Measurements from ENCODE around the gene LPP.
A peak's percentile ranks its signal among the peaks of the same experiment; 100 is the strongest.

Gene LPP

DNA sequence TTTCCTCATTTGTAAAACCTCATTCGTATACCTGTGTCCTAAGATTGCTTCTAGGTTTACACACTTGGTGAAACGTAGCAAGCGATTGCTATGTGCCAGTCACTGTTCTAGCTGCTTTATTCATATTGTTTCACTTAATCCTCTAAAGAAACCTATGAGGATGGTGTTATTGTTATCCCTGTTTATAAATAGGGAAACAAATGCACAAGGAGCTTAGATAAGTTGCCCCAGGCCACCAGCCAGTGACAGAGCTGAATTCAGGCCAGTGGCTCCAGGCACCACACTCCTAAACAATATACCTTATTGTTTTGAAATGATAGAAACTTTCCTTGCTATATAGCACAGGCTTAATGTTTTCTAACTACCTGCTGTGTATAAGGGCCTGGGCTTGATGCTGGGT is 44.0 kb downstream of the LPP start:
- DNase-seq, result no peak

DNA sequence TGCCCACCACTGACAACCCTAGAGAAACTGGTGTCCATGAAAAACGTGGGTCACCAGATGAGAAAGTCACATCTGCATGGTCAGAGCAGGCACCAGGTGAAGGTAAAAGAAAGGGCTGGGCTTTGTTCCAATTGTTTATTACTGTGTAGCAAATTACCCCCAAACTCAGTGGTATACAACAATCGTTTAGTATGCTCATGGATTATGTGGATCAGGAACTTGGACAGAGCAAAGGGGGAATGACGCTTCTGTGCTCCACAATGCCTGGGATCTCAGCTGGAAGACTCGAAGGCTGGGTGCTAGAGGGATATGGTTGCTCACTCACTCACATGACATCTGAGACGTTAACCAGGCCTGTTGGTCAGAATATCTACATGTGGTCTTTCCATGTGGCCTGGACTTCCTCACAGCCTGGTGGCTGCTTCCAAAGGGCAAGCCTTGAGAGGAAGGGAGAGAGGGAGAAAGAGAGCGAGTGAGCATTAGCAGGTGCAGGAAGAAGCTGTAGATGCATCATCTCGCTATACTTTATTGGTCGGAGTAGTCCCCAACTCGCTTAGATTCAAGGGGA is 44.9 kb downstream of the LPP start:
- no peak for DNase-seq

DNA sequence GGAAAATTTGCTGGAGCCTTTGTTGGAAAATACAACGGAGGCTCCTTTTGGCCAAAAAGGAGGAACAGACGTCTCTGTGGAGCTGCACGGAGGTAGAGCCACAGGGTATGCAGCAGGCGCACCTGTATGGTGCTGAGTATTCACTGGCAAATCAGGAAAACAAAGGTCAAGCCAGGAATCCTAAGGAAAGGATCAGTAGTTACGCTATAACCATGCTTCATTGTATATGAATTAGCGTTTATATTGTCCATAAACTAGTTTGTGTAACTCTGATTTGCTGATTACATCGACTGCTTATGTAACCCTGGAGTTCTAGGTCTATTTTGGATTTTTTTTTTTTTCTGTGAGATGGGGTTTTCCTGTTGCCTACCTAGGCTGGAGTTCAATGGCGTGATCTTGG is 45.4 kb downstream of the LPP start:
- DNase-seq, result no peak

DNA sequence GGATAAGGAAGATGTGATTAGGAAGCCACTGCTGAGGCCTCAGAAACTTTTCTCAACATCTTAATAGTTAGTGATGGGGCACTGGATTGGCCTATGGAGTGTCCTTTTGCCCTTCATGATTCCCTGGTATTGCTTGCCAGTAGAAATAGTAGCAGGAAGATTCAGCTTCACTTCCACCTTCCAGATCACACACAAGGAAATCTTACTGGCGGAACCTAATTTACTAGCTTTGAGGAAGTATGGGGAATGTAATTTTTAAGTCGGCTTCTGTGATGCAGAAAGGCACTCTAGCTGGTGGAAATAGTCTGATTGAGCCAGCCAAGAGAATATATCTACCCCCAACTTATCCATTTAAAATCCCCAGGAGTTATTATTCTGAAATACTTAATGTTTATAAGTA is 46.5 kb downstream of the LPP start:
- peak; percentile 21 to 68 (median 54) for DNase-seq

DNA sequence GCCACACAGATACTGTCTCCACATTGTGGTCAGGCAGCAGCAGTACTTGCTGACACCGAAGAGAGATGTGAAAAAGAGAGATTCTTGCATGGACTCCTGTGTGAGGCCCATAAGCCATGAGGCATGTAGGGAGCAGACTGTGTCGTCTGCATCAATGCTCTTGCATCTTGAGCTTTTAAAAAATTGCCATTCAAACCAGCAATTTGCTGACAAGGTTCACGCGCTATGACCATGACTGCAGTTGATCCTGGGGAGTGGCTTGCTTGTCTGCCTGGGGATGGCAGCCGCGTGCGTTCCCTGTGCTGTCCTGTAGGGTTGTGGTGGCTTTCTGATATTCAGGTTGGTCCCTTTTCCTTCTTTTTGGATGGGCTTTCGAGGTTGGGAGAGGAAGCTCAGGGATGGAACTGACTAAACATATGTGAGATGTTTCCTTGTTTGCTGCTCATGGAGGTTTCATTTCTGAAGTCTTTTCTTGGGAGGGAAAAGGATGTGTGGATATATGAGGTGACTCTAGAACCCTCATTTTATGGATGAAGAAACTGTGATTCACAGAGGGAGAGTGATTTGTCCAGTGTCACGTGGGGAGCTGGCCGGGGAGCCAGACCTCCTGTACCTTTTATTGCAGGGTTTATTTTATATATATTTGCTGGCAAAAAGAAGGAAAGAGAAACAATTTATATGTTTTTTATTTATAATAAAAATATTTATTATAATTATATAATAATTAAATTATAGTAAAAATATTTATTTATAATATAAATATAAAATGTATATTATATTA is 48.6 kb downstream of the LPP start:
- DNase-seq, result no peak

DNA sequence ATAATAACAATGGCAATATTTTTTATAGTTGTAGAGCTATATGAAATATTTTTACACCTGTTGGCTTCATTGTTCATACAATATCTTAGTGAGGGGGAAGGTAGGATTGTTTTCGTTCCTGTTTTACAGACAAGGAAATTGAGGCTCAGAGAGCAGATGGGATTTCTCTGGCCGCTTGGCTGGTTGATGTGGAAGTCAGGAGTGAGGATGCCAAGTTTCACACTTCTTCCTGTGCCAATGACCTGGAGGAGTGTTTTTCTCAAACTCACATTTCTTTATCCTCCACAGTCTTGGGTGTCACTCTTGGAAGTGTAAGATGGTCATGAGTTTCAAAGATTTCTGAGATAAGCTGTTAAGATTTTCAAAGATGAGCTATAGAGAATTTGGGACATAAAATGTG is 50.6 kb downstream of the LPP start:
- no peak for DNase-seq

DNA sequence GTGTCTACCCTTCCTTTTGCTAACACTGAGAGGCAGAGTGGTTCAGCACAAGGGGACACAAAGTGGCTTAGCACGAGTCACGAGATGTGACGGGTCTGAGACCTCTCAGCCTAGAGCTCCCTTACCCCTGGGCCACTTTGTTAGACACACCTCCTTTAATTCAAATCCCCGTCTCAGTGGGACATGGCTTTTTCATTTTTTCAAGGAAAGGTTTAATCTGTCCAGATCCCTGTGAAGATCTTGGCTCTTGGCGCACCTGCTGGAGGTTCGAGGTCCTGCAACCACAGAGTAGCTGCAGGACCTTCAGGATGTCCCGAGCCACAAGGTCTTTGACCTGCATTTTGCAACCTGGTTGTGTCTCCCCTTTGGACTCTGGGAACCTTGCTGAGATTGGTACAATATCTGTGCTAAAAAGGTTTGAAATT is 52.0 kb downstream of the LPP start:
- no peak for DNase-seq

DNA sequence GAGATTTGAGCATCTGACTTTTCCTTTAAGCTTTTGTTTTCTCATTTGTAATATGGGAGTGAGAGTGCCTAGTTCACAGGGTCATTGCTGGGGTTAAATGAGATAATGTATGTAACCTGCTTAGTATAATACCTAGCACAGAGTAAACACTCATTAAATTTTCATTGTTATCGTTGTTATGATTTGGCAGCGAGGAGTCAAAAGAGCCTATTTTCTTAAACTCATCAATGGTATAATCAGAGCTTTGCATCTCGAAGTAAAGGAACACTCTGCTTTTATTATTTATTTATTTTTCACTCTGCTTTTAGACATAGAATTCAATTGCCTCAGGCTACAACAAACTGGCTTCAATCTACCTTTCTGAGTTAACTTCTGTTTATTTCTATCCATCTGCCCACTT is 52.8 kb downstream of the LPP start:
- DNase-seq, result no peak

DNA sequence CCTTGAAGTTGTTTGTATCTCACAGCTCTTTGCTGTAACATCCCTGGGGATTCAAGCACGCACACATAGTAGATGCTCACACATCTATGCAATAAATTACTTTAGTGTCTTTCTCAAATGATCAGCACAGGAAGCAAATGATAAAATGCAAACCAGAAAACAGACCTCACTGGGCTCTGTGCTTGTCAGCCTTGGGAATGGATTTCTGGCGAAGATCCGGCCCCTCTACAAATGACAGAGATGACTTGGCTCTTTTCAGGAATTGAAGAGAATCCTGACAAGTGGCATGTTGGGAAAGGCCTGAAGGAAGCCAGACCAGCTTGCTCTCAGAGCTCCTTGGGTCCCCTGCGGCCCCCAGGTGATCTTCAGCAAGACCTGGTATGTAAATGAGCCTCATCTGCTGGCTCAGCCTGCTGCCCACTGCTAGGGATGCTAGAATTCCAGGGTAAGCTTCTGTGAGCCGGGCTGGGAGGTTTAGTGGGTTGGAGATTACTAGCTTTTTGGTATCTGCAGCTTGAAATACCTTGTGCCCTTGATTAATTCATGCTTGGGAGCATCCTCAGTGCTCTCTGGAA is 54.1 kb downstream of the LPP start:
- no peak for DNase-seq

DNA sequence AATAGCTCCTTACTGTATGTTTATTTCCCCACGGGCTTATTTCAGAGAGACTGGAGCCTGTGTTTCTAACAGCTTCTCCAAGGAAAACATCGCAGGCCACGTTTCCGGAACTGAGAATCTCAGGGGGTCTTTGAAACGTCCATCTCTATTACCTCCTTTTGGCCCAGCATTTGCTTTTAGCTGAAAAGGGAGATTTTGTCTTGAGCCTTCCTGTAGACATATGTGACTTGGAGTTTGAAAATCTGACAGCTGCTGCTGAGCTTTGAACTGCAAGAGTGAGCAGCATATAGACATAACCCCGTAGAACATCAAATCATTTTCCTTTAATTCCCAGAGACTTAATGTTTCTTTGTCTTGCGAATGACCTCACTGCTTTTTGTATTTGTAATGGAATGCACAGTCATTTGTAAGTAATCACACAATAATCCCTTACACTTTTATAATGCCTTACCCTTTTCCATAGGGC is 54.6 kb downstream of the LPP start:
- no peak for DNase-seq

DNA sequence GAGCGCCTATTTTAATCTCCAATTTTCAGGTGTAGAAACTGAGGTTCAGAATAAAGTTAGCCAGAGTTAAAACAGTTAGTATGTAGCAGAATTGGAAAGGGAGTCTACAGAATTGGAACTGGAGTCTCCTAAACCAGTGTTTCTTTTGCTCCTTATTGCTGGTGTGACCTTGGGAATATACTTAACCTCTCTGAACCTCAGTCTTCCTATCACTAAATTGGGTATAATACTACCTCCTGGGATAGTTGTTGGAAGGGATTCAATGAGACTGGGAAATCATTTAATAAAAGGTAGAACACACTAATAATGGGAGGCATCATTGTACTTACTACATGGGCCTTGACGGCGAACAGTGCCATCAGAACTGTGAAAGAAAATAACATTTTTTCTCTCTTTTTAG is 55.1 kb downstream of the LPP start:
- no peak for DNase-seq

DNA sequence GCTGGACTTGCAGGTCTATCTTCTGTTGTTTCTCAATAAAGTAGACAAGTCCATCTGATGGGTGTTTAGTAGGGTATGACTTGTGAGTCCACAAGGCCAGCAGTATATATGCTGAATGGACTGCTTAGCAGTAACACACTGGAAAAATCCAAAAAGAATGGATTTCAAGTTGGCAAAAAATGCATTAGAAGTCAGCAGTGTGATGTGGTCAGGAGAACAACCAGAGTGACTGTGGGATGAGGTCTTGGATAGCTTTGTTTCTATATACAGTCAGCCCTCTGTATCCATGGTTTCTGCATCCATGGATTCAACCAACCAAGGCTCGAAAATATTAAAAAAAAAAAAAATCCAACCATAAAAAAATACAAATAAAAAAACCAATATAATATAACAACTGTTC is 55.8 kb downstream of the LPP start:
- no peak for DNase-seq

DNA sequence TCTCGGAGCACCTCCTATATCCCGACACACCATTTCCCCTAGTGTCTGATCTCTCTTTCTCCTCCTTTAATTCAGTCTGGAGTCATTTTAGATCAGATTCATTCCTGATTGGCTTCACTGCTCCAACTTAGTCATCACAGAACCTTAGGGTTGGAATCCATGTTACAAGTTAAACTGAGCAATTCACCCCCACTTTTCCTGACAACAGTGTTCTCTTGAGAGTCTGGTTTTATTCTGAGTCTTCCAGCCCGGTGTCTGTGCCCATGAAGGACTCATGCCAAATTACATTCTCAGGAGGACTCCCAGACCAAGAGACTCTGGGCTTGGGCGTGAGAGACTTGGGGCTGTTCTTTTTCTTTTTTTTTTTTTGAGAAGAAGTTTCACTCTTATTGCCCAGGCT is 57.5 kb downstream of the LPP start:
- DNase-seq, result no peak

DNA sequence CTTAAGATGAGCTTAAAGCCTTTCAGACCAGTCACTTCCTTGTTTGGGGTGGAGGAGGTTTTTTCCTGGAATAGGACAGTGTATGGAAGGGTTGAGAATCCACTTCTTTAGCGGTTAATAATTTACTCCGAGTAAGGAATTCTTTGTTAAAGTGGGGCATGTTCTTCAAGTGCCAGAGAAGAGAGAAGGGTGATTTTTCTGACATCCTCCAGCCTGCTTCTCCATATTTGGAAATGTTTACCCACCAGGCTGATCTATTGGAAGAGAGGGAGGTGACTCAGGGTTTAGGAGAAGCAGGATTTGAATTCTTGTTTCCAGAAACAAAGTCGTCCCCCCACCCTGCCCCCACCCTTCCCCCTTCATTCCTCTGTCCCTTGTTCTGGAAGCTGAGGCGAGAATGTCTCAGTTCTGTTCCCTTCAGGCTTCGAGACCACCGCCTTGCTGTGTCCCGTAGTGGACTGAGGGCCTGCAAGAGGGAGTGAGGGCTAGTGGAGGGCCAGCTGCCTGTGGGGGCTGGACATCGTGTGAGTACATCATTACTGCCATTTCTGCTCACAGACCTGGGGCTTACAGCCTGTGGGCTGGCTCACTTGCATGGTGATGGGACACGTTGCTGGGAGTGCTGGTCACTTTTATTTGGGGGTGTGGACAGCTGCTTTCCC is 58.5 kb downstream of the LPP start:
- DNase-seq, result no peak

DNA sequence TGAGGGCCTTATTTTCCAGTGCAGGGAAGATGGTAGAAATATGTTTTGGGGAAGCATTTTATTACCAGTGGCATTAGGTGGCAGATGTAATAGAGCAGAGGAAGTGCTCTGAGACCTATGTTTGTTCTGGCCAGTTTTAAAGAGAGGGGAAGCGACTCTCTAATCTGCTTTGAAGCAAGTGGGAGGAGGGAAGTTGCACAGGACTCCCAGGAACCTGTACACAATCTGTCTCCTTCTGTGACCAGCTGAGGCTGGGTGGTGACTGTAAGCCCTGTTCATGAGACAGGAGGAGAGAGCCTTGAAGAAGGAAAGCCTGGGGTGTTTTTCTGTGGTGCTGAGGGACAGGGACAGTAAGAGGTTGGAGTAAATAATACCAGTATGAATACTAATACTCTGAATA is 60.5 kb downstream of the LPP start:
- DNase-seq, result peak; percentile 77 to 93 (median 86)

DNA sequence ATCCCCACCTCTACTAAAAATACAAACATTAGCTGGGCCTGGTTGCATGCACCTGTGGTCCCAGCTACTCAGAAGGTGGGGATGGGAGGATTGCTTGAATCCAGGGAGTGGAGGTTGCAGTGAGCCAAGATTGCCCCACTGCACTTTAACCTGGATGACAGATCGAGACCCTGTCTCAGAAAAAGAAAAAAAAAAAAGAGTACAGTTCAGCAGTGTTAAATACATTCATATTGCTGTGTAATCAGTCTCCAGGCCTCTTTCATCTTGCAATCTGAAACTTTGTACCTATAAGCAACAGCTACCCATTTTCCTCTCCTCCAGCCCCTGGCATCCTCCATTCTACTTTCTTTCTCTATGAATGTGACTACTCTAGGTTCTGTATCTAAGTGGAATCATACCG is 61.2 kb downstream of the LPP start:
- DNase-seq, result no peak

DNA sequence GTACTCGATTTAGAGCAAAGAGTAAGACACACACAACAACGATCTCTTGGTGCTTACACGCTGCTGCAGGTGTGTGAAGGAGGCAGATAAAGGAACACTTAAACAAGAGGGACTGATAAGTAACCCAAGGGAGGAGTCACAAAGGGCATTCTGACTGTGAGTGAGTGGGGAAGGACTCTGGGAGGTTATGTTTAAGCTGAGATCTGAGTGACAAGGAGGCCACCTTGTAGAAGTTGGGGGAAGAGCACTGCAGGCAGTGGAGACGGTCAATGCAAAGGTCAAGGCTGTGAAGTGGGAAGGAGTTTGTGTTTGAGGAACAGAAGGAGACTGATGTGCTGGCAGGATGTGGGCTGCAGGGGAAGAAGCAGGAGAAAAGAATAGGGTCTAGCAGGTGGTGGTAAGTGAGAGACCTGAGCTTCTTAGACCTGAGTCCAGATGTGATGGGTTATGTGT is 63.1 kb downstream of the LPP start:
- peak in 3 of 4 experiments; percentile 34 to 51 (median 40) for DNase-seq

DNA sequence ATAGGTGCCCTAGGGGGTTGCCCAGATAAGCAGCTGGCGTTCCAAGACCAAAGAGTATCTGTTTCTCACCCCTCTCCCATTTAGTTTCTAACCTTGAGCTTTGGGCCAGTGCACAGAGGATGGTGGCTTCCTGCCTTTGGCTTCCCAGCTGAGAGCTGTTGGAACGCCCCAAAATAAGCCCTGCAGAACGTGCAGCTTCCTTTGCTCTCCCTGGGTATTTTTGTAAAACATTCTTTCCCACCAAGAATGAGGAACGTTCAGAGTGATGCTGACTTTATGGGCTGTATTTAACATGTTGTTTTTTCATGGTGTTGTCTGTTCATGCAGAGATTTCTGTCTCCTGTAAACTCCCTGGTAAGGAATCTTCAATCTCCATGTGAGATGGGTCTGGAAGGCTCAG is 63.8 kb downstream of the LPP start:
- no peak for DNase-seq

DNA sequence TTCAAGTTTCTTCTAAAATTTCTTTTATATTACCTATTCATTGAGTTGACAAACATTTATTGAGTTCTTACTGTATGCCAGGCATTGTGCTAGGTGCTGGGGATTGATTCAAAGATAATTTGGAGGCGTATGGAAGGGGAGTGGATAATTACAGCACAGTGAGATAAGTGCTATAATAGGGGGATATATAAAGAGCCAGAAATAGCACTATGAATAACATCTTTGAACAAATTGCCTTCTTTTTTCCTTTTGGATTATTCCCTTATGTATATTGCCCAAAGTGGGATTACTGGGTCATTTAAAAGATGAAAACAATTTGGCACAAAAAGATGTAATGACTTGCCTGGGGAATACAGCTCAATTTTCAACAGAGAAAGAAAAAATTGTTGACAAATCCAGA is 64.6 kb downstream of the LPP start:
- DNase-seq, result no peak

DNA sequence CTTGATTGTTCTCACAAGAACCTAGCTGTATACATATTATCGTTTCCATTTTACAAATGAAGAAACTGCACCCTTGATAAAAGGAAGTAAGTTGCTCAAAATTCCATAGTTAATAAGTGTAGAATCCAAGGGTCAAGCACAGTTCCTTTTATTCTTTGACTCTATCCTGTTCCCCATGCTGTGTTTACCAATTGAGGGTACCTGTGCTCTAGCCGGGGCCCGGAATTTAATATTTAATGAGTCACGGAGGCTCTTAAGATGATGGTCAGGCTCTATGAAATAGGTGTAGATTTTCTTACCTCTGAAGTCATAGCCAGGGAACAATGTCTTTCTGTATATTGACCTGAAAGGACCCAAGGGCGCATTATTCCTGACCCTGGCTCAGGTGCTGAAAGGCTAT is 65.2 kb downstream of the LPP start:
- DNase-seq, result no peak

DNA sequence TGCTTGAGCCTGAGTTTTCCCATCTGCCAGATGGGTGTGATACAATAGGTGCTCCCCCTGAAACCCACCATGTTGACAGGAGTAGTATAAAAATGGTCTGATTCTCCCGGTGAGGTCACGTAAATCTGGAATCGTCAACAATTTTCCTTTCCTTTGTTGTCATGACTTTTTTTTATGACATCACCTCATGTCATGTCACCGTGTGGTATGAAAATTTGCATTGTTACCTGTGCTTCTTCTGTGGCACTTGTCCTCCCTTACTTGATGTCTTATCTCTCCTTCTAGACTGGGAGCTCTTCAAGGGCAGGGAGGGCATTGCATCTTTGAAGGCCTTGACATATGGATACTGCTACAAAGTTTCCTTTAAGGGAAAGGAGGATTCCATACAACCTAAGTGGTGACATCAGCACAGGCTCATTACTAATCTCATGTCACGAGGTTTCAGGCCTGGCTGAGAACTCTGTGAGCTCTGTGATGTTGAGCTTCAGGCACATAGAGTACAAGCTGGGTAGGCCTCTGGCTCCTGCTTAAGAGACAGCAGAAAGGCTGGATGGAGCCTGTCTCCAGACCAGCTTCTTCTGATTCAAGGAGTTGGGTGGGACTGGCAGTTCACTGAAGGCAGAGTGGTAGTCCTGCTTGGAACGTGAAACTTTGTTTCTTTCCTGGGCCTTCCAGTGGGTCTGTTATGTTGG is 66.3 kb downstream of the LPP start:
- no peak for DNase-seq

DNA sequence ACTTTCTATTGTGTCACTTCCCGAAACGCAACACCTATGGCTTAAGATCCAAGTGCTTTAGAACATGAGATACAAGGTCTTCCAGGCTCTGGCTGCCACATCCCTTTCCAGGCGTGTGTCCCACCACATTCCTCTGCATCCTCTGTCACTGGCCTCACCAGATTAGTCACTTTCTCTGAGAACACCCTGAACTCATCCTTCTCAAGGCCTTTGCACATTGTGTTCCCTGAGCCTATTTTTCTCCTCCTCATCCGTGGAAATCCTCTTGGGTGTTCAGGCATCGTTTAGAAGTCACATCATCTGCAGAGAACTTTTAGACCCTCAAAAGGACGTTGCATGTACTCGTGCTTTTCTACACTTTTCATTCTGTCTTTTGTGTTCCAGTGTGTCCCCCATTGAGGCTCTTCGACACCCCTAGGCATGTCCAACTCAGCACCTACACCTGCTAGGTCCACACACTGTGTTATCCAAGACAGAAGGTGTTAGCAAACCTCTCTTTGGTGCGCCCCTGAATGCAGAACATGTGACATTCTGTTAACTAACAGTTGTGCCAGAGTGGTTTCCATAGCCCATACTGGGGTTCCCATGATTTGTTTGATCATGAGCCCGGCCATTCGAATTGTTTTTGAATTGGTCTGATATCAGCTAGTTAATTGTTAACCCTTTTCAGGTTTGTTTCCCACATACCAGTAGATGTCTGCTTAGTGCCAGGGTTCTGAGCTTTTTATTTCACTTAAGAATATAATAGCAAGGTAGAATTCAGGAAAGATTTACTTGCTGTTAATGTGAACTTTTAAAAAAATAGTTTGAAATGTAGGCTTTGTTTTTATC is 67.2 kb downstream of the LPP start:
- DNase-seq, result no peak

Data from suppressor macrophage (primary cell).